ENCODE results near the gene SHKBP1.

DNA sequence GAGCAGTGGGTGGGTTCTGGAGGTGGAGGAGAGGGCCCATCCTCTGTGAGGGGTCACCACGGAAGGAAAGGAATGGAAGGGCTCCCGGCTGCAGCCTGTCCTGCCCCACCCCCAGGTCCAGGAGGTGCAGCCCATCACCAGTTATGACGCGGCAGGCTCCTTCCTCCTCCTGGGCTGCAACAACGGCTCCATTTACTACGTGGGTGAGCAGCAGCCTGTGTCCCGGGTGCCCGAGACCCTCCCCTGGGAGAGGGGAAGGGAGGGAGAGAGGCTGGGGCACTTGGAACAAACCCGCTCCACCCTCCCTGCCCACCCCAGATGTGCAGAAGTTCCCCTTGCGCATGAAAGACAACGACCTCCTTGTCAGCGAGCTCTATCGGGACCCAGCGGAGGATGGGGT, 6.6 kb downstream of the SHKBP1 start:
- TF ChIP-seq, protein P1, sequence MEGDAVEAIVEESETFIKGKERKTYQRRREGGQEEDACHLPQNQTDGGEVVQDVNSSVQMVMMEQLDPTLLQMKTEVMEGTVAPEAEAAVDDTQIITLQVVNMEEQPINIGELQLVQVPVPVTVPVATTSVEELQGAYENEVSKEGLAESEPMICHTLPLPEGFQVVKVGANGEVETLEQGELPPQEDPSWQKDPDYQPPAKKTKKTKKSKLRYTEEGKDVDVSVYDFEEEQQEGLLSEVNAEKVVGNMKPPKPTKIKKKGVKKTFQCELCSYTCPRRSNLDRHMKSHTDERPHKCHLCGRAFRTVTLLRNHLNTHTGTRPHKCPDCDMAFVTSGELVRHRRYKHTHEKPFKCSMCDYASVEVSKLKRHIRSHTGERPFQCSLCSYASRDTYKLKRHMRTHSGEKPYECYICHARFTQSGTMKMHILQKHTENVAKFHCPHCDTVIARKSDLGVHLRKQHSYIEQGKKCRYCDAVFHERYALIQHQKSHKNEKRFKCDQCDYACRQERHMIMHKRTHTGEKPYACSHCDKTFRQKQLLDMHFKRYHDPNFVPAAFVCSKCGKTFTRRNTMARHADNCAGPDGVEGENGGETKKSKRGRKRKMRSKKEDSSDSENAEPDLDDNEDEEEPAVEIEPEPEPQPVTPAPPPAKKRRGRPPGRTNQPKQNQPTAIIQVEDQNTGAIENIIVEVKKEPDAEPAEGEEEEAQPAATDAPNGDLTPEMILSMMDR (IDR thresholded peaks at IDR 0.05; ENCODE audit: poor library complexity, severe bottlenecking), result no peak
- TF ChIP-seq SMC3 (conservative IDR thresholded peaks at IDR 0.05; ENCODE audit: poor library complexity), result no peak
